Esophagus squamous epithelium (tissue), 4 donors: ENCODE results near the gene LRIG2.

ENCODE experiments used
- POLR2A ChIP-seq, 4 donors: fragments of 450-650 bp; IDR thresholded peaks; one replicate each; pipeline ENCODE4 v1.6.1; 2017; ENCODE audit warnings: antibody characterized with exemption in 4 of 4, mild to moderate bottlenecking in 4 of 4, moderate library complexity in 3 of 4
- TF ChIP-seq, protein P1 (sequence below), 6 experiments: fragments of 450-650 bp in 4 of 6; fragments of 200-600 bp in 2 of 6; sonication (generic) in 2 of 6; IDR thresholded peaks; one replicate each; pipeline ENCODE4 v1.5.1; 2016 to 2019; ENCODE audit warnings: antibody characterized with exemption in 6 of 6, mild to moderate bottlenecking in 4 of 6, moderate library complexity in 4 of 6

DNA sequence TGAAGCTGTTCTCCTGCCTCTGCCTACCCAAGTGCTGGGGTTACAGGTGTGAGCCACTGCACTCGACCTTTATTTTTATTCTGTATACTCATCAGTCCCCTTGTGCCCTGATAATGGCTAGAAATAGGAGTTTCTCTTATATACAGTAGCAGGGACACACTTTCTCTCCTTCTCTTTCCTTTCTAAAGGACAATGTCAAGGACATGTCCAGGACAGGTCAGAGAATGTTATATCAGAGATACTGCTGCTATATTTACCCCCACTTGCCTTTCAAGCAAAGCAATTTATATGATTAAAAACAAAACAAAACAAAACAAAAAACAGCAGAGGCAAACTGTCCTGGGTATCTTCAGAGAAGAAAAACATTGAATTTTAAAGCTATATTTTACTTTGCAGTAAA, 43.2 kb upstream of the LRIG2 start:
- TF ChIP-seq POLR2A (IDR thresholded peaks at IDR 0.05), result no peak
- TF ChIP-seq, protein P1, sequence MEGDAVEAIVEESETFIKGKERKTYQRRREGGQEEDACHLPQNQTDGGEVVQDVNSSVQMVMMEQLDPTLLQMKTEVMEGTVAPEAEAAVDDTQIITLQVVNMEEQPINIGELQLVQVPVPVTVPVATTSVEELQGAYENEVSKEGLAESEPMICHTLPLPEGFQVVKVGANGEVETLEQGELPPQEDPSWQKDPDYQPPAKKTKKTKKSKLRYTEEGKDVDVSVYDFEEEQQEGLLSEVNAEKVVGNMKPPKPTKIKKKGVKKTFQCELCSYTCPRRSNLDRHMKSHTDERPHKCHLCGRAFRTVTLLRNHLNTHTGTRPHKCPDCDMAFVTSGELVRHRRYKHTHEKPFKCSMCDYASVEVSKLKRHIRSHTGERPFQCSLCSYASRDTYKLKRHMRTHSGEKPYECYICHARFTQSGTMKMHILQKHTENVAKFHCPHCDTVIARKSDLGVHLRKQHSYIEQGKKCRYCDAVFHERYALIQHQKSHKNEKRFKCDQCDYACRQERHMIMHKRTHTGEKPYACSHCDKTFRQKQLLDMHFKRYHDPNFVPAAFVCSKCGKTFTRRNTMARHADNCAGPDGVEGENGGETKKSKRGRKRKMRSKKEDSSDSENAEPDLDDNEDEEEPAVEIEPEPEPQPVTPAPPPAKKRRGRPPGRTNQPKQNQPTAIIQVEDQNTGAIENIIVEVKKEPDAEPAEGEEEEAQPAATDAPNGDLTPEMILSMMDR (IDR thresholded peaks at IDR 0.05), result no peak
